Measurements from ENCODE around the gene MMD2.
A peak's percentile ranks its signal among the peaks of the same experiment; 100 is the strongest.

The MMD2 gene

GRCh38 chr7:4885317-4885807 lies 73.6 kb downstream of the MMD2 start:
- TF ChIP-seq EZH2 (optimal IDR thresholded peaks at IDR 0.05; ENCODE audit: low read depth, low read length) (no peak), EZH2phosphoT487 (IDR thresholded peaks at IDR 0.05; ENCODE audit: low read length) (no peak), CTCF (IDR thresholded peaks at IDR 0.05; ENCODE audit: low read length) (no peak)
- H2AFZ ChIP-seq (ENCODE audit: low read length), result no peak overlapping the region
- peaks cover 22% of the 10 kb centered on the region for H3K27me3 ChIP-seq (replicated peaks; ENCODE audit: insufficient read depth, low read length)
- H3K79me2 ChIP-seq (ENCODE audit: low read length), result no peaks in the 10 kb centered on the region
- H3K4me2 ChIP-seq (ENCODE audit: low read depth, low read length), result no peak overlapping the region
- H3K4me1 ChIP-seq (ENCODE audit: low read length), result no peaks in the 10 kb centered on the region
- H3K9me3 ChIP-seq (replicated peaks; ENCODE audit: insufficient read depth, low read length), result no peaks in the 10 kb centered on the region
- H4K20me1 ChIP-seq (ENCODE audit: insufficient read depth, low read length), result no peaks in the 10 kb centered on the region
- H3K9me2 ChIP-seq (replicated peaks; ENCODE audit: insufficient read depth, low read length), result no peaks in the 10 kb centered on the region
- H3K9ac ChIP-seq (ENCODE audit: low read length), result no peak overlapping the region
- DNase-seq, result no peak
- H3K27ac ChIP-seq (ENCODE audit: low read length), result no peak overlapping the region
- no peaks in the 10 kb centered on the region for H3K36me3 ChIP-seq (replicated peaks; ENCODE audit: insufficient read depth, low read length)
- H3K4me3 ChIP-seq (ENCODE audit: low read length), result no peak overlapping the region
- no peaks in the 10 kb centered on the region for H3F3A ChIP-seq (ENCODE audit: insufficient read depth, low read length)

- peaks cover 34% of the 10 kb centered on the region for H3K27me3 ChIP-seq (replicated peaks; ENCODE audit: insufficient read depth, low read length)
- no peak overlapping the region for H2AFZ ChIP-seq (ENCODE audit: low read length)
- no peak for TF ChIP-seq EZH2phosphoT487 (IDR thresholded peaks at IDR 0.05; ENCODE audit: low read length)
- no peak for TF ChIP-seq CTCF (IDR thresholded peaks at IDR 0.05; ENCODE audit: low read length)
- TF ChIP-seq EZH2 (optimal IDR thresholded peaks at IDR 0.05; ENCODE audit: low read depth, low read length), result no peak
- no peaks in the 10 kb centered on the region for H3K79me2 ChIP-seq (ENCODE audit: low read length)
- H3K9me3 ChIP-seq (replicated peaks; ENCODE audit: insufficient read depth, low read length), result no peaks in the 10 kb centered on the region
- H3K9me2 ChIP-seq (replicated peaks; ENCODE audit: insufficient read depth, low read length), result no peaks in the 10 kb centered on the region
- H3K9ac ChIP-seq (ENCODE audit: low read length), result no peak overlapping the region
- H3K4me3 ChIP-seq (ENCODE audit: low read length), result no peak overlapping the region
- no peak for DNase-seq
- no peaks in the 10 kb centered on the region for H3K36me3 ChIP-seq (replicated peaks; ENCODE audit: insufficient read depth, low read length)
- no peak overlapping the region for H3K27ac ChIP-seq (ENCODE audit: low read length)
- no peaks in the 10 kb centered on the region for H3F3A ChIP-seq (ENCODE audit: insufficient read depth, low read length)
- H3K4me2 ChIP-seq (ENCODE audit: low read depth, low read length), result no peak overlapping the region
- H4K20me1 ChIP-seq (ENCODE audit: insufficient read depth, low read length), result no peaks in the 10 kb centered on the region
- H3K4me1 ChIP-seq (ENCODE audit: low read length), result no peaks in the 10 kb centered on the region
Observed at GRCh38 chr7:4884164-4884563, 74.8 kb downstream of the MMD2 start.

- no peak within 1 kb of the TSS for H3K9ac ChIP-seq (ENCODE audit: low read length)
- no peak within 1 kb of the TSS for H3K4me3 ChIP-seq (ENCODE audit: low read length)
- no peaks in the 10 kb centered on the region for H3K36me3 ChIP-seq (replicated peaks; ENCODE audit: insufficient read depth, low read length)
- H3K9me2 ChIP-seq (replicated peaks; ENCODE audit: insufficient read depth, low read length), result no peaks in the 10 kb centered on the region
- no peak within 1 kb of the TSS for H3K4me2 ChIP-seq (ENCODE audit: low read depth, low read length)
- H4K20me1 ChIP-seq (ENCODE audit: insufficient read depth, low read length), result no peaks in the 10 kb centered on the region
- H3F3A ChIP-seq (ENCODE audit: insufficient read depth, low read length), result no peaks in the 10 kb centered on the region
- H3K27me3 ChIP-seq (replicated peaks; ENCODE audit: insufficient read depth, low read length), result peaks cover 40% of the 10 kb centered on the region
- no peak within 1 kb of the TSS for H2AFZ ChIP-seq (ENCODE audit: low read length)
- no peak for DNase-seq
- no peaks in the 10 kb centered on the region for H3K4me1 ChIP-seq (ENCODE audit: low read length)
- no peaks in the 10 kb centered on the region for H3K79me2 ChIP-seq (ENCODE audit: low read length)
- TF ChIP-seq EZH2phosphoT487 (IDR thresholded peaks at IDR 0.05; ENCODE audit: low read length), result no peak
- peak; percentile 13 for TF ChIP-seq CTCF (IDR thresholded peaks at IDR 0.05; ENCODE audit: low read length)
- no peak for TF ChIP-seq EZH2 (optimal IDR thresholded peaks at IDR 0.05; ENCODE audit: low read depth, low read length)
- H3K27ac ChIP-seq (ENCODE audit: low read length), result no peak within 1 kb of the TSS
- no peaks in the 10 kb centered on the region for H3K9me3 ChIP-seq (replicated peaks; ENCODE audit: insufficient read depth, low read length)
Observed at GRCh38 chr7:4883372-4884144, 75.4 kb downstream of the MMD2 start, which contains the start of gene RADIL. Gene RADIL, minus strand, starts transcription at chr7:4883716. Its CDS starts 5,577 bp downstream, at chr7:4878139.
